OCI-LY7 (cell line): ENCODE results near the gene ZSCAN32. TPM values are rescaled to one million over a fixed set of nuclear protein-coding genes. Genes with fewer than 3 reads are reported as not detected.

ENCODE experiments used
- BruUV-seq: library from RNA; stranded (reverse); fragments of 400-500 nt; replicated peaks from 2 replicates; lab custom pipeline; 2021; lab: Mats Ljungman, UMichigan
- CTCF ChIA-PET: fragments of 300-600 bp; sonication (Branson Sonifier 250); formaldehyde crosslinking; loops from one replicate; lab custom pipeline; 2022; ENCODE audit warnings: antibody characterized with exemption; ENCODE audit not compliant: unreplicated experiment; lab: Charles Lee
- POLR2A ChIA-PET: fragments of 300-600 bp; sonication (Branson Sonifier 250); formaldehyde crosslinking; loops from one replicate; lab custom pipeline; 2022; ENCODE audit warnings: antibody characterized with exemption; lab: Charles Lee
- DNase-seq: peaks from one replicate; pipeline ENCODE4 v3.0.0-alpha.2; 2015; ENCODE audit warnings: low spot score
- H2AFZ ChIP-seq: fragments of 200-600 bp; sonication (generic), shearing (Covaris generic); 2 replicates; pipeline ENCODE4 v1.6.1; 2014; ENCODE audit warnings: mild to moderate bottlenecking, antibody characterized with exemption, low read length, moderate library complexity
- H3K27ac ChIP-seq: fragments of 200-600 bp; sonication (generic); 2 replicates; pipeline ENCODE4 v1.5.1; 2014; ENCODE audit warnings: mixed run types, low read depth, mild to moderate bottlenecking, moderate library complexity, low read length, inconsistent platforms; ENCODE audit not compliant: poor library complexity, severe bottlenecking
- H3K36me3 ChIP-seq: fragments of 200-600 bp; sonication (generic); 2 replicates; pipeline ENCODE4 v1.6.1; 2014; ENCODE audit warnings: mild to moderate bottlenecking, antibody characterized with exemption, low read length, moderate library complexity, mixed read lengths; ENCODE audit not compliant: insufficient read depth
- H3K4me1 ChIP-seq: fragments of 200-600 bp; sonication (generic); 2 replicates; pipeline ENCODE4 v1.5.1; 2014; ENCODE audit warnings: mild to moderate bottlenecking, low read length; ENCODE audit not compliant: insufficient read depth, poor library complexity, severe bottlenecking
- H3K4me2 ChIP-seq: fragments of 200-600 bp; sonication (generic); 2 replicates; pipeline ENCODE4 v1.6.1; 2014; ENCODE audit warnings: mild to moderate bottlenecking, low read length
- H3K4me3 ChIP-seq: fragments of 200-600 bp; sonication (generic); 2 replicates; pipeline ENCODE4 v1.5.1; 2014; ENCODE audit warnings: mild to moderate bottlenecking, low read depth, low read length; ENCODE audit not compliant: poor library complexity, severe bottlenecking
- H3K79me2 ChIP-seq: fragments of 200-600 bp; sonication (generic); 2 replicates; pipeline ENCODE4 v1.6.1; 2016; ENCODE audit warnings: low read depth, mild to moderate bottlenecking, low read length, moderate library complexity, mixed read lengths; ENCODE audit not compliant: insufficient read depth
- H3K9me2 ChIP-seq: fragments of 200-600 bp; sonication (generic); 2 replicates; pipeline ENCODE4 v1.6.1; 2016; ENCODE audit warnings: mild to moderate bottlenecking, low read length, mixed read lengths; ENCODE audit not compliant: insufficient read depth
- H3K9me3 ChIP-seq: fragments of 200-600 bp; sonication (generic); 2 replicates; pipeline ENCODE4 v1.6.1; 2014; ENCODE audit warnings: mild to moderate bottlenecking, mixed run types, low read length, mixed read lengths
- H4K20me1 ChIP-seq: fragments of 200-600 bp; sonication (generic); 2 replicates; pipeline ENCODE4 v1.6.1; 2014; ENCODE audit warnings: mild to moderate bottlenecking, antibody characterized with exemption, low read length, moderate library complexity, mixed read lengths; ENCODE audit not compliant: insufficient read depth
- CTCF ChIP-seq: fragments of 200-600 bp; sonication (generic); conservative IDR thresholded peaks from 2 replicates; pipeline ENCODE4 v1.5.1; 2014; ENCODE audit warnings: mild to moderate bottlenecking, antibody characterized with exemption, low read length, moderate library complexity, mixed read lengths
- EZH2phosphoT487 ChIP-seq: fragments of 200-600 bp; sonication (generic); IDR thresholded peaks from 2 replicates; pipeline ENCODE4 v1.6.1; 2018; ENCODE audit warnings: low read depth, borderline replicate concordance, mild to moderate bottlenecking, mixed run types, antibody characterized with exemption, low read length, moderate library complexity, mixed read lengths
- intact Hi-C: fragments of 100-400 bp; cut with micrococcal nuclease; formaldehyde crosslinking; loops from one replicate; pipeline ENCODE4 v1.10.0; 2022; ENCODE audit not compliant: unreplicated experiment
- total RNA-seq, 2 experiments: library from RNA; depleted of rRNA in 1 of 2; stranded (reverse); fragments of >200 nt in 1 of 2; shearing (Covaris generic) in 1 of 2; gene quantifications; 2 replicates each; pipeline ENCODE4 v1.2.3, GENCODE V29; 2014 to 2022

ZSCAN32 gene
- total RNA-seq, 2 experiments from 2014 or later: 17.0 to 19.4 TPM

- no peak overlapping the region for H2AFZ ChIP-seq
- H3K27ac ChIP-seq: peak overlapping the region; percentile 98
- no peak overlapping the region for H3K4me3 ChIP-seq
- ChIA-PET CTCF (no interaction called here), POLR2A (no interaction called here)
- no peaks in the 10 kb centered on the region for H4K20me1 ChIP-seq
- no peaks in the 10 kb centered on the region for H3K9me2 ChIP-seq
- DNase-seq: no peak
- H3K4me1 ChIP-seq: peaks cover 53% of the 10 kb centered on the region
- intact Hi-C loops: no loop called here
- no peaks in the 10 kb centered on the region for H3K36me3 ChIP-seq
- no peaks in the 10 kb centered on the region for H3K9me3 ChIP-seq
- H3K4me2 ChIP-seq: peak overlapping the region; percentile 61
- TF ChIP-seq EZH2phosphoT487 (no peak), CTCF (no peak)
- BruUV-seq: no TSS peak
- H3K79me2 ChIP-seq: no peaks in the 10 kb centered on the region
Measured at GRCh38 chr16:3347586-3347985, 53.2 kb downstream of the ZSCAN32 start.

- no TSS peak for BruUV-seq
- no peak for DNase-seq
- POLR2A ChIA-PET: no interaction called here
Measured at GRCh38 chr16:3346041-3346440, 54.8 kb downstream of the ZSCAN32 start.

More at GRCh38 chr16:3346041-3346440, 54.8 kb downstream of the ZSCAN32 start:
- CTCF ChIA-PET: no interaction called here
- intact Hi-C loops: no loop called here
- no peak for TF ChIP-seq EZH2phosphoT487
- TF ChIP-seq CTCF: no peak
- no peaks in the 10 kb centered on the region for H3K79me2 ChIP-seq
- no peaks in the 10 kb centered on the region for H4K20me1 ChIP-seq
- no peak overlapping the region for H3K4me2 ChIP-seq
- no peak overlapping the region for H3K27ac ChIP-seq
- no peak overlapping the region; the same call in 1 of the 2 replicates for H2AFZ ChIP-seq
- no peaks in the 10 kb centered on the region for H3K9me3 ChIP-seq
- no peaks in the 10 kb centered on the region for H3K36me3 ChIP-seq
- no peak overlapping the region for H3K4me3 ChIP-seq
- H3K4me1 ChIP-seq: peaks cover 43% of the 10 kb centered on the region
- no peaks in the 10 kb centered on the region for H3K9me2 ChIP-seq

Other genes with a start within 250 kb of the ZSCAN32 start
- not detected in 2 replicates for gene OR1F1, start 212.8 kb downstream of the ZSCAN32 start, total RNA-seq (2014; rRNA removed; shearing (Covaris generic))
- gene OR1F1, start 212.8 kb downstream of the ZSCAN32 start, total RNA-seq (2022): not detected in 2 replicates
- 19.8 and 26.2 TPM in 2 replicates for gene ZNF200, start 165.8 kb downstream of the ZSCAN32 start, total RNA-seq (2014; rRNA removed; shearing (Covaris generic))
- gene ZNF200, start 165.8 kb downstream of the ZSCAN32 start, total RNA-seq (2022): 13.9 TPM in 2 replicates
- gene MEFV, start 144.4 kb downstream of the ZSCAN32 start, total RNA-seq (2014; rRNA removed; shearing (Covaris generic)): 0.57 TPM in 1 of 2 replicates, not detected in the other
- 0.27 TPM in 1 of 2 replicates, not detected in the other for gene MEFV, start 144.4 kb downstream of the ZSCAN32 start, total RNA-seq (2022)
- 65.2 and 65.9 TPM in 2 replicates for gene ZNF263, start 117.5 kb downstream of the ZSCAN32 start, total RNA-seq (2014; rRNA removed; shearing (Covaris generic))
- 27.6 and 27.9 TPM in 2 replicates for gene ZNF263, start 117.5 kb downstream of the ZSCAN32 start, total RNA-seq (2022)
- 0.03 and 0.10 TPM in 2 replicates for gene TIGD7, start 95.6 kb downstream of the ZSCAN32 start, total RNA-seq (2014; rRNA removed; shearing (Covaris generic))
- gene TIGD7, start 95.6 kb downstream of the ZSCAN32 start, total RNA-seq (2022): 5.1 TPM in 2 replicates
- gene ZNF75A, start 95.5 kb downstream of the ZSCAN32 start, total RNA-seq (2014; rRNA removed; shearing (Covaris generic)): 1.4 and 2.6 TPM in 2 replicates
- 18.9 and 23.0 TPM in 2 replicates for gene ZNF75A, start 95.5 kb downstream of the ZSCAN32 start, total RNA-seq (2022)
- gene OR2C1, start 45.1 kb downstream of the ZSCAN32 start, total RNA-seq (2014; rRNA removed; shearing (Covaris generic)): 0.09 and 0.10 TPM in 2 replicates
- not detected in 2 replicates for gene OR2C1, start 45.1 kb downstream of the ZSCAN32 start, total RNA-seq (2022)
- 21.1 and 23.3 TPM in 2 replicates for gene ZNF174, start 211 bp upstream of the ZSCAN32 start, total RNA-seq (2014; rRNA removed; shearing (Covaris generic))
- 20.6 and 21.7 TPM in 2 replicates for gene ZNF174, start 211 bp upstream of the ZSCAN32 start, total RNA-seq (2022)
- gene ZNF597, start 42.5 kb upstream of the ZSCAN32 start, total RNA-seq (2014; rRNA removed; shearing (Covaris generic)): 1.2 and 1.9 TPM in 2 replicates
- 1.9 and 2.1 TPM in 2 replicates for gene ZNF597, start 42.5 kb upstream of the ZSCAN32 start, total RNA-seq (2022)
- gene NAA60, start 42.7 kb upstream of the ZSCAN32 start, total RNA-seq (2014; rRNA removed; shearing (Covaris generic)): 8.5 and 24.8 TPM in 2 replicates
- gene NAA60, start 42.7 kb upstream of the ZSCAN32 start, total RNA-seq (2022): 40.1 and 51.1 TPM in 2 replicates
- gene C16orf90, start 94.5 kb upstream of the ZSCAN32 start, total RNA-seq (2014; rRNA removed; shearing (Covaris generic)): not detected in 2 replicates
- not detected in 2 replicates for gene C16orf90, start 94.5 kb upstream of the ZSCAN32 start, total RNA-seq (2022)
- gene CLUAP1, start 100.0 kb upstream of the ZSCAN32 start, total RNA-seq (2014; rRNA removed; shearing (Covaris generic)): 7.6 and 8.9 TPM in 2 replicates
- 7.7 and 7.8 TPM in 2 replicates for gene CLUAP1, start 100.0 kb upstream of the ZSCAN32 start, total RNA-seq (2022)
- 42.7 and 50.6 TPM in 2 replicates for gene NLRC3, start 176.4 kb upstream of the ZSCAN32 start, total RNA-seq (2014; rRNA removed; shearing (Covaris generic))
- gene NLRC3, start 176.4 kb upstream of the ZSCAN32 start, total RNA-seq (2022): 59.4 and 74.0 TPM in 2 replicates
- 13.2 and 13.7 TPM in 2 replicates for gene SLX4, start 210.6 kb upstream of the ZSCAN32 start, total RNA-seq (2014; rRNA removed; shearing (Covaris generic))
- 35.7 and 40.0 TPM in 2 replicates for gene SLX4, start 210.6 kb upstream of the ZSCAN32 start, total RNA-seq (2022)